HCT116 (cell line): ENCODE data around the gene CTNND1. TPM values are rescaled to one million over a fixed set of nuclear protein-coding genes. Genes with fewer than 3 reads are reported as not detected.

Experiments
- ATAC-seq: fragments of 200-7000 bp; cut with Tn5 transposase; 2 replicates; pipeline ENCODE4 v1.9.1; 2020; ENCODE audit warnings: mild to moderate bottlenecking, moderate library complexity
- BruUV-seq: library from RNA; stranded (reverse); fragments of 400-500 nt; replicated peaks from 2 replicates; lab custom pipeline; 2021; lab: Mats Ljungman, UMichigan
- CTCF ChIA-PET: fragments of 300-600 bp; sonication (Branson Sonifier 250); formaldehyde crosslinking; loops from one replicate; lab custom pipeline; 2021; ENCODE audit warnings: antibody characterized with exemption; lab: Charles Lee
- POLR2A ChIA-PET: fragments of 300-600, 350-600 bp; sonication (Branson Sonifier 250); formaldehyde crosslinking; loops from one replicate; lab custom pipeline; 2021; ENCODE audit warnings: antibody characterized with exemption; lab: Charles Lee
- RAD21 ChIA-PET, 2 experiments: fragments of 300-600 bp; sonication (Branson Sonifier 250); formaldehyde crosslinking; loops; one replicate each; lab custom pipeline; 2023; ENCODE audit warnings: low total read pairs in 2 of 2; ENCODE audit not compliant: uncharacterized antibody in 2 of 2, unreplicated experiment in 2 of 2, low non-redundant PET in 1 of 2; lab: Charles Lee
- DNase-seq: peaks from one replicate; pipeline ENCODE4 v3.0.0-alpha.2; 2010; ENCODE audit warnings: low read depth, low spot score
- H2AFZ ChIP-seq: fragments of 200-600 bp; shearing (Covaris generic), sonication (generic); 2 replicates; pipeline ENCODE4 v1.6.1; 2017; ENCODE audit warnings: low read depth, mixed run types, mixed read lengths, antibody characterized with exemption, low read length; ENCODE audit not compliant: poor library complexity, severe bottlenecking
- H3K27ac ChIP-seq: 2 replicates; pipeline ENCODE4 v1.5.1; 2012; ENCODE audit warnings: low read depth, low read length
- H3K27me3 ChIP-seq: fragments of 200-600 bp; sonication (generic); 2 replicates; pipeline ENCODE4 v1.6.1; 2016; ENCODE audit warnings: mixed run types, low read length, mixed read lengths; ENCODE audit not compliant: insufficient read depth
- H3K36me3 ChIP-seq, 2 experiments: fragments of 200-500 bp in 1 of 2; fragments of 200-600 bp in 1 of 2; sonication (Bioruptor generic) in 1 of 2; sonication (generic) in 1 of 2; 2 replicates each; pipeline versions ENCODE4 v1.5.1 to v1.6.1; 2014 to 2016; ENCODE audit warnings: low read length in 2 of 2, inconsistent platforms in 1 of 2, mixed read lengths in 1 of 2, mixed run types in 1 of 2; ENCODE audit not compliant: insufficient read depth in 2 of 2, control insufficient read depth in 1 of 2
- H3K4me1 ChIP-seq, 2 experiments: fragments of 200-600 bp in 1 of 2; sonication (generic) in 1 of 2; 2 replicates each; pipeline versions ENCODE4 v1.5.1 to v1.6.1; 2012 to 2017; ENCODE audit warnings: low read length in 2 of 2, inconsistent platforms in 1 of 2, mild to moderate bottlenecking in 1 of 2, mixed read lengths in 1 of 2, mixed run types in 1 of 2, moderate library complexity in 1 of 2; ENCODE audit not compliant: insufficient read depth in 2 of 2, control insufficient read depth in 1 of 2
- H3K4me2 ChIP-seq: fragments of 200-600 bp; sonication (generic); 2 replicates; pipeline ENCODE4 v1.6.1; 2017; ENCODE audit warnings: mixed run types, low read length, mixed read lengths
- H3K4me3 ChIP-seq, 2 experiments: fragments of 200-600 bp in 1 of 2; sonication (generic) in 1 of 2; replicated peaks in 1 of 2; 2 replicates each; pipeline ENCODE4 v1.5.1; 2011 to 2016; ENCODE audit warnings: low read length in 2 of 2, control low read depth in 1 of 2, low read depth in 1 of 2, mild to moderate bottlenecking in 1 of 2, mixed read lengths in 1 of 2, mixed run types in 1 of 2
- H3K79me2 ChIP-seq: fragments of 200-600 bp; sonication (generic); 2 replicates; pipeline ENCODE4 v1.6.1; 2017; ENCODE audit warnings: mild to moderate bottlenecking, mixed run types, low read length, moderate library complexity, mixed read lengths; ENCODE audit not compliant: insufficient read depth
- H3K9ac ChIP-seq: fragments of 200-600 bp; sonication (generic); 2 replicates; pipeline ENCODE4 v1.6.1; 2016; ENCODE audit warnings: low read length, mixed read lengths
- H3K9me2 ChIP-seq: fragments of 200-600 bp; sonication (generic), shearing (Covaris generic); 2 replicates; pipeline ENCODE4 v1.6.1; 2017; ENCODE audit warnings: mixed run types, mild to moderate bottlenecking, moderate library complexity; ENCODE audit not compliant: insufficient read depth
- H3K9me3 ChIP-seq, 2 experiments: fragments of 200-500 bp in 1 of 2; fragments of 200-600 bp in 1 of 2; sonication (Bioruptor generic) in 1 of 2; sonication (generic) in 1 of 2; 2 replicates each; pipeline ENCODE4 v1.6.1; 2014 to 2017; ENCODE audit warnings: low read length in 2 of 2, mixed read lengths in 2 of 2, inconsistent platforms in 1 of 2, low read depth in 1 of 2, mild to moderate bottlenecking in 1 of 2, mixed run types in 1 of 2, moderate library complexity in 1 of 2; ENCODE audit not compliant: control insufficient read depth in 1 of 2, insufficient read depth in 1 of 2
- H4K20me1 ChIP-seq: fragments of 200-600 bp; sonication (generic), shearing (Covaris generic); 2 replicates; pipeline ENCODE4 v1.6.1; 2017; ENCODE audit warnings: mixed run types, mild to moderate bottlenecking, moderate library complexity; ENCODE audit not compliant: insufficient read depth
- ATF3 ChIP-seq: IDR thresholded peaks from 2 replicates; pipeline ENCODE4 v1.6.1; 2012
- POLR2AphosphoS5 ChIP-seq: IDR thresholded peaks from 2 replicates; pipeline ENCODE4 v1.6.1; 2011; ENCODE audit warnings: mild to moderate bottlenecking, low read depth, low read length, moderate library complexity
- RAD21 ChIP-seq: IDR thresholded peaks from 2 replicates; pipeline ENCODE4 v1.6.1; 2012; ENCODE audit warnings: low read depth, mild to moderate bottlenecking
- REST ChIP-seq: IDR thresholded peaks from 2 replicates; pipeline ENCODE4 v1.6.1; 2012; ENCODE audit warnings: low read depth
- SIN3A ChIP-seq: IDR thresholded peaks from 2 replicates; pipeline ENCODE4 v1.6.1; 2012; ENCODE audit warnings: low read depth
- intact Hi-C: fragments of 100-400 bp; cut with micrococcal nuclease; formaldehyde crosslinking; loops from 2 replicates; pipeline ENCODE4 v1.10.0; 2022
- total RNA-seq: library from RNA; stranded (reverse); gene quantifications from one replicate; pipeline ENCODE4 v1.2.1, GENCODE V29; 2021; ENCODE audit not compliant: unreplicated experiment

CTNND1 gene
- total RNA-seq, 1 experiment from 2014 or later, result 157 TPM

- DNase-seq (no peak), ATAC-seq (no peak)
- peaks cover 23 to 42% of the 10 kb centered on the region in 2 experiments for H3K4me1 ChIP-seq
- peaks cover 5 to 30% of the 10 kb centered on the region in 2 experiments for H3K36me3 ChIP-seq
- ChIA-PET CTCF (no interaction called here), POLR2A (no interaction called here), RAD21 (interaction anchor here in 1 of 2 experiments (0.5 kb wide), 1 partner anchor 33 kb away, joined by 5 read pairs; no protein-coding TSS in a partner anchor)
- BruUV-seq, result no TSS peak
- H3K4me2 ChIP-seq, result no peak overlapping the region
- H3K4me3 ChIP-seq, result no peak overlapping the region
- no peaks in the 10 kb centered on the region for H3K9me2 ChIP-seq
- TF ChIP-seq RAD21 (no peak), REST (no peak), SIN3A (no peak), ATF3 (no peak), POLR2AphosphoS5 (no peak)
- no peaks in the 10 kb centered on the region; the same call in 1 of the 2 replicates for H4K20me1 ChIP-seq
- no peak overlapping the region for H2AFZ ChIP-seq
- no peak overlapping the region for H3K9ac ChIP-seq
- no peaks in the 10 kb centered on the region for H3K9me3 ChIP-seq
- intact Hi-C loops, result no loop called here
- H3K27me3 ChIP-seq, result no peaks in the 10 kb centered on the region
- H3K27ac ChIP-seq, result no peak overlapping the region
- H3K79me2 ChIP-seq, result peaks cover 80% of the 10 kb centered on the region
Measured at GRCh38 chr11:57735619-57736298, 25.8 kb upstream of the CTNND1 start.
